ENCODE measurements around the gene ANKRD31.
"Not testable (repeated sequence)": the region's sequence is repeated elsewhere in the genome, so short reads cannot be mapped to it uniquely, and the experiment has no call there.

DNA sequence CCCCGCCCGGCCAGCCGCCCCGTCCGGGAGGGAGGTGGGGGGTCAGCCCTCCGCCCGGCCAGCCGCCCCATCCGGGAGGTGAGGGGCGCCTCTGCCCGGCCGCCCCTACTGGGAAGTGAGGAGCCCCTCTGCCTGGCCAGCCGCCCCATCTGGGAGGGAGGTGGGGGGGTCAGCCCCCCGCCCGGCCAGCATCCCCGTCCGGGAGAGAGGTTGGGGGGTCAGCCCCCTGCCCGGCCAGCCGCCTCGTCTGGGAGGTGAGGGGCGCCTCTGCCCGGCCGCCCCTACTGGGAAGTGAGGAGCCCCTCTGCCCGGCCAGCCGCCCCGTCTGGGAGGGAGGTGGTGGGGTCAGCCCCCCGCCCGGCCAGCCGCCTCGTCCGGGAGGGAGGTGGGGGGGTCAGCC, 33.9 kb upstream of the ANKRD31 start:
- not testable (repeated sequence) for TF ChIP-seq POLR2A, CTCF (IDR thresholded peaks at IDR 0.05)

Data from prostate gland (tissue), 2 donors.